Peyer's patch (tissue), 4 donors: ENCODE results near the gene XYLT1.

Source experiments
- CTCF ChIP-seq, 6 experiments: fragments of 450-650 bp in 4 of 6; fragments of 200-600 bp in 2 of 6; sonication (generic) in 1 of 6; IDR thresholded peaks; one replicate each; pipeline ENCODE4 v1.5.1; 2017 to 2019; ENCODE audit warnings: antibody characterized with exemption in 6 of 6, mild to moderate bottlenecking in 3 of 6, moderate library complexity in 1 of 6
- POLR2A ChIP-seq, 2 donors: fragments of 450-650 bp; IDR thresholded peaks; one replicate each; pipeline ENCODE4 v1.5.1; 2017; ENCODE audit warnings: antibody characterized with exemption in 2 of 2, mild to moderate bottlenecking in 2 of 2, moderate library complexity in 2 of 2

- TF ChIP-seq CTCF (IDR thresholded peaks at IDR 0.05) (no peak), POLR2A (IDR thresholded peaks at IDR 0.05) (no peak)
Observed at GRCh38 chr16:17229131-17229530, 241.6 kb downstream of the XYLT1 start.
